HG03097 (cell line): ENCODE results near the gene MLANA.

Experiments used
- ATAC-seq: cut with Tn5 transposase; IDR thresholded peaks from one replicate; pipeline ENCODE4 v1.9.1; 2021; ENCODE audit not compliant: unreplicated experiment, low FRiP score

The MLANA gene

DNA sequence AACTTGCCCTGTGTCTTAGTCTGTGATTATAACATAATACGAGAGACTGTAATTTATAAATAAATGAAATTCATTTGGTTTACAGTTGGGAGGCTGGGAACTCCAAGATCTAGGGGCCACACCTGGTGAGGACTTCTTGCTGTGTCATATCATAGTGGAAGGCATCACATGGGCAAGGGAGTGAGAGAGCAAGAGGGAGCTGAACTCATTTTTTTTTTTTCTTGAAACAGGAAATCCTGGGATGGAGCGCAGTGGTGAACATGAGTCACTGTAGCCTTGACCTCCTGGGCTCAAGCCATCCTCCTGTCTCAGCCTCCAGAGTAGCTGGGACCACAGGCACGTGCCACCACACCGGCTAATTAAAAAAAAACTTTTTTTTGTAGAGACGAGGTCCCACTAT is 7.2 kb downstream of the MLANA start:
- ATAC-seq: no peak

GRCh38 chr9:5899292-5899691 is 8.6 kb downstream of the MLANA start:
- no peak for ATAC-seq

GRCh38 chr9:5900622-5901021 is 9.9 kb downstream of the MLANA start:
- ATAC-seq: no peak

DNA sequence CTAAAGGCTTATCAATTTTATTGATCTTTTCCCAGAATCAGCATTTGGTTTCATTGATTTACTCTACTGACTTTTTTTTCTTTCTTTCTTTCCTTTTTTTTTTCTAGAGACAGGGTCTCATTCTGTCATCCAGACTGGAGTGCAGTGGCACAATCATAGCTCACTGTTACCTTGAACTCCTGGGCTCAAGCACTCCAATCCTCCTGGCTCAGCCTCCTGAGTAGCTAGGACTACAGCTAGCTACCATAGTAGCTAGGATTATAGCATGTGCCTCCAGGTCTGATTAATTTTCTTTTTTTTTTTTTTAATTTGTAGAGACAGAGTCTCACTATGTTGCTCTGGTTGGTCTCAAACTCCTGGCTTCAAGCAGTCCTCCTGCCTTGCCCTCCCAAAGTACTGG is 11.7 kb downstream of the MLANA start:
- no peak for ATAC-seq

- ATAC-seq: no peak
These were observed 18.2 kb downstream of the MLANA start for GRCh38 chr9:5908918-5909317.

GRCh38 chr9:5909976-5910375 is 19.3 kb downstream of the MLANA start:
- ATAC-seq: no peak

- ATAC-seq: no peak
These were observed 19.8 kb downstream of the MLANA start for GRCh38 chr9:5910413-5911057.

- no peak for ATAC-seq
These were observed 24.7 kb downstream of the MLANA start for GRCh38 chr9:5915438-5915837.

DNA sequence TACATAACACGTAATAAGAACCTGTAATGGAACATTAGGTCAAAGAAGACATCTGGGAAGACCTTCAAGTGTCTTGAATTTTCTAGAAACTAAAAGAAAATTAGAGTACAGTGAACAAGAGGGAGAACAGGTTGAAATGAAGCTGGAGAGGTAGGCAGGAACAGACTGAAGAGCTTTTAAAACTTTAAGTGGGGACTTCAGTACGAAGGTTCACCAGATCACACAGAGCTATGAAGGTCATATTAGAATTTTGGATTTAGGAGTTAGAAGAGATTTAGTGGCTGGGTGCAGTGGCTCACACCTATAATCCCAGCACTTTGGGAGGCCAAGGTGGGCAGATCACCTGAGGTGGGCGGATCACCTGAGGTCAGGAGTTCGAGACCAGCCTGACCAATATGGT is 26.6 kb downstream of the MLANA start:
- ATAC-seq: no peak

DNA sequence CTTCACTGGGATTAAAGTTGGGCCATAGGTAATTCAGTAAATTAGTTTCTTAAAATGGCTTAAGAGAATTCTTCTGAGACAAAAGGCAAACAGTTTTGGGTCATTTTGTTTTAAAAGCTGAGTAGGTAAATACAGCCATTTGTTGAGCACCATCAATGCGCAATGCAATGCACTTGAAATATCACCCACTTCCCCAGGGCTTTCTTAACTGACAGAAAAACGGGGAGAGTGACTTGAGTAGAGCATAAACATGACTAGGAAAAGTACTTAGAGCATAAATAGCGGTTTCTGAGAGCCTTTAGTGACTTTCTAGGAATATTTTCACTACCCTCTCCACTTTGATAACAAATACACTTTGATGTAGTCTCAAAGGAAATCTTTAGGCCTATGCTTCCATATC is 27.2 kb downstream of the MLANA start:
- no peak for ATAC-seq

DNA sequence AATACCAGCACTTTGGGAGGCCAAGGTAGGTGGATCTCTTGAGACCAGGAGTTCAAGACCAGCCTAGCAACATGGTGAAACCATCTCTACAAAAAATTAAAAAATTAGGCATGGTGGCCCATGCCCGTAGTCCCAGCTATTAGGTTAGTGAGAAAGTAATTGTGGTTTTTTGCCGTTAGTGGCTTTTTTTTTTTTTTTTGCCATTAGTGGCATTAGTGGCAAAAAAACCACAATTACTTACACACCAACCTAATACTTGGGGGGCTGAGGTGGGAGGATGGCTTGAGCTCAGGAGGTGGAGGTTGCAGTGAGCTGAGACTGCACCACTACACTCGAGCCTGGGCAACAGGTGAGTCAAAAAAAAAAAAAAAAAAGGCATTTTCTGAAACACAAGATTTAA is 27.8 kb downstream of the MLANA start:
- ATAC-seq: no peak

DNA sequence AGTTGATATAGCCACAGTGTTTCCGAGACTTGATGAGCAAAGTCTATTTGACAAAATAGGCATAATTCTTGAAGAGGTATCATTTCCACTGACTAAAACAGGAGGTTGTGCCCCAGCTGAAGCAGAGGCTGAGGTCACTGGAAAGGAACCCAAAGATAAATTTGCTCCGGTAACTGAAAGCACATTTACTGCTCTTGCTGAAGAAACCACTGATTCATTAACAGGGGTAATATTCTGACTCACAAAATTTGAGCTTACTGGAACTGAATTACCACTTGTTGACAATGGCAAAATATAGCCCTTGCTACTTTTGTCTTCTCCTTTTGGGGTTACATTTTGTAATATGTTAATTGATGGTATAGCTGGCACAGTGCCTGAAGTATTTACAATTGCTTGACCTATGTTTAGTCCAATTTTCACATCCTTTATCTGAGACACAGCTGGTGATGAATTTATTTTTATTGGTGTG is 30.2 kb downstream of the MLANA start:
- peak; percentile 63 for ATAC-seq

GRCh38 chr9:5922192-5922591 is 31.5 kb downstream of the MLANA start:
- ATAC-seq: no peak

DNA sequence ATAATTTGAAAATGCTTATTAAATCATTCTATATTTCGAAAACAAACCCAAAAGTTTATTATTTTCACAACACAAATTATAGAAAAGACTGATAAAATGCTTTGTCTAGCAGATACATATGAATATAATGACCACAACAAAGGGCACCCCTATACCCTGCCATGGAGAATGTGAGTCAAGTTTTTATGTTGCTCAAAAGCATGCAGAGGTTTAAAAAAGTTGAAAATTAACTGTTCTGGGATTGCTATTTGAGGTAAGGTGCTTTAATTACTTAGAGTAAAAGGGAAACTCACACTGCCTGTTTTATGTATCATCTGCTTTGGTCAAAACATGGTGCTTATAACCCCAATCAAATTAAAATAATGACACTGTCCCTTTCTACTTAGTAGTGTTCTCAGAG is 41.0 kb downstream of the MLANA start:
- ATAC-seq: no peak

DNA sequence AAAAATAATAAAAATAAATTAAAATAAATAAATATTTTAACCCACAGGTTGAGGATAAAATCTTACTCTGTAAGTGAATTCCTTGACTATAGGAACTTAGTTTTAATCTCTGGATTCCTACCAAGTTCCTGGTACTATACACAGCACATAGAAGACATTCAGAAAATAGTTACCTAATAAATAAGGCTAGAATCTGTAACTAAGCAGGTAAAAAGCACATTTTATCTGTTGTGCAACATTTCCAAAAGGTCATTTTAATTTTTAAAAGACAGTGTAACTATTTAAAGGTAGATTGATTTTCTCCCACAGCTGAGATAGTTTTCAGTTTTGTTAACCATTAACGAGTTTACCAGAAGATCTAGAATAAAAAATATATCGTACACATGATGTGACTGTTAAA is 47.8 kb downstream of the MLANA start:
- ATAC-seq: no peak

DNA sequence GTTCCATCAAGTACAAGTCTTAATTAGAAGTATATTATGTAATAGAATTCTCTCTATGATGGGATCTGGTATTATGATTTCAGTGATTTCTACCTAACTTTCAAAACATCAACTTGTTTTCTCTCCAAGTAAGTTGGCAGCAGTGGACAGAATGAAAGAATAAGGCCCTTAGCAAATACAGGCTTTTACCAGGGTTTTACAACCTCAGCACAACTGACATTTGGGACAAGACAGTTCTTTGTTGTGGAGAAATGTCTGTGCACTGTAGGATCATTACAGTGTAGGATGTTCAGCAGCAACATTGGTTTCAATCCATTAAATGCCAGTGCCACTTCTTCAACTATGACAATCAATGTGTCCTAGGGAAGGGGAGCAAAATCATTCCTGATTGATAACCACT is 48.8 kb downstream of the MLANA start:
- no peak for ATAC-seq

DNA sequence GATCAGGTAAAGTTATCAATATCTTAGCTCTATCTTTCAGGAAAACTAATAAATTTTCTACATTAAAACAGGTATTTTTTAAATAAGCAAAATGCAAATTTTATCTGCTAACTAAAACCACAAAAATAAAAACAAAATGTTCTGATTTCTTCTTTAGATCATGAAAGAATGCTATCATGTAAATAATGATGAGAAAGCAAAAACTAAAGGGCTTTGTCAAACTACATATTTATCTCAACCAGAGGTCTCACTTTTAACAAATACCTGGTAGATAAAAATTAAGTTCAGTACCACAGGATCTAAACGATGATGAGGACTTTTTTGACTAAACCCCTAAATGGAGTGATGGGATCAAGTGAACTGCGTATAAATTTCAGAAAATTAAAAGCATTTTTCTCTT is 50.5 kb downstream of the MLANA start:
- no peak for ATAC-seq

DNA sequence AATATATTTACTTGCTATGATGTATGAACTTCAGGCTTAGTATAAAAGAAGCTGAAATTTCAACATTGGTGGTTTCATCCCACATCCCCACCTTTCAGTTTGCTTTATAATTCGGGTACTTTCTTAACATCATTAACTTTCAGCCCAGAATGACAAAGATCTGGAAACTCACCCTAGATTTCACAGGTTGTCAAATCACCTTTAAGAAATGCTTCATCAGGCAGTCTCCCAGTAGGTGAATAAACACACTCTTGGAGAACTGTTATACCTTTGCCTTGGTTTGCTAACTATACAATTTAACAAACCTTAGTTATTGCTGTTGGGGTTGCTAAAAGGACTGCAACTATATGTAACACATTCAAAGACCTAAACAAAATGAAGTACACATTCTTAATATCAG is 54.4 kb downstream of the MLANA start:
- ATAC-seq: no peak

DNA sequence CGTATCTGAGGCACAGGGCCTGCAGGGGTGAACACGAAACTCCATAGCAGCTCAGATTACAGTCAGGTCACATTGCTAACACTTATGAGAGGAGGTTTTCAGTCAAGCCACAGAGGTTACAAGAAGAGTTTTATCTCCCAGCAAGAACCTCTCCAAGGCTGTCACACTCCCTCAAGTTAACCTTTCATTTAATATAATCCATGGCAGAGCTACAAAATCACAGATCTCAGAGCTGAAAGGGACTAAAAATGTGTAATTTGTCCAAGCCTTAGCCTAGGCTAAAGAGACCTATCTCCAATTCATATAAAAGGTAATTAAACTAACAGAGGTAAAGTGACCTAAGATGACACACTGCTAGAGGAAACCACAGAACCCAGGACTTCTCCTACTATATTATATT is 57.2 kb downstream of the MLANA start:
- ATAC-seq: no peak

GRCh38 chr9:5949103-5949699 is 58.5 kb downstream of the MLANA start:
- no peak for ATAC-seq

- ATAC-seq: no peak
These were observed 59.6 kb downstream of the MLANA start for GRCh38 chr9:5950261-5950660.

GRCh38 chr9:5951686-5952211 is 61.1 kb downstream of the MLANA start:
- no peak for ATAC-seq
